Natural killer cell (primary cell): Measurements from ENCODE around the gene STYXL1. TPM values are rescaled to one million over a fixed set of nuclear protein-coding genes. Genes with fewer than 3 reads are reported as not detected.
"Not testable (repeated sequence)": the region's sequence is repeated elsewhere in the genome, so short reads cannot be mapped to it uniquely, and the experiment has no call there.

ENCODE experiments used
- ATAC-seq, 3 donors: fragments of 150-1000 bp in 2 of 3; fragments of 200-7000 bp in 1 of 3; cut with Tn5 transposase; 1 replicate in 1 of 3; 2 replicates in 2 of 3; pipeline ENCODE4 v1.10.0; 2021; ENCODE audit warnings: mild to moderate bottlenecking in 2 of 3, moderate library complexity in 2 of 3
- DNase-seq, 2 donors: peaks; one replicate each; pipeline versions ENCODE4 v3.0.0 to v3.0.0-alpha.2; 2013 to 2021; ENCODE audit warnings: mixed read lengths in 1 of 2
- H3K27ac ChIP-seq: one replicate; pipeline ENCODE4 v1.5.1; 2013; ENCODE audit warnings: mild to moderate bottlenecking, low read length
- H3K27me3 ChIP-seq: one replicate; pipeline ENCODE4 v1.6.1; 2013; ENCODE audit warnings: low read length; ENCODE audit not compliant: control insufficient read depth, insufficient read depth
- H3K36me3 ChIP-seq: one replicate; pipeline ENCODE4 v1.6.1; 2013; ENCODE audit warnings: low read length; ENCODE audit not compliant: control insufficient read depth, insufficient read depth
- H3K4me1 ChIP-seq: one replicate; pipeline ENCODE4 v1.6.1; 2013; ENCODE audit warnings: low read length; ENCODE audit not compliant: control insufficient read depth, insufficient read depth
- H3K4me3 ChIP-seq: one replicate; pipeline ENCODE4 v1.5.1; 2013; ENCODE audit warnings: low read length
- H3K9me3 ChIP-seq: one replicate; pipeline ENCODE4 v1.6.1; 2013; ENCODE audit warnings: low read length; ENCODE audit not compliant: control insufficient read depth, insufficient read depth
- H3K27ac Mint-ChIP-seq, 2 donors: one replicate each; pipeline ENCODE4 v1.8.0; 2022; ENCODE audit warnings: mild to moderate bottlenecking in 2 of 2, mixed read lengths in 2 of 2, moderate library complexity in 1 of 2
- H3K27me3 Mint-ChIP-seq, 2 donors: one replicate each; pipeline ENCODE4 v1.8.0; 2022; ENCODE audit warnings: low read depth in 2 of 2, mixed read lengths in 2 of 2
- H3K36me3 Mint-ChIP-seq: one replicate; pipeline ENCODE4 v1.8.0; 2022; ENCODE audit warnings: mixed read lengths
- H3K4me1 Mint-ChIP-seq, 2 donors: one replicate each; pipeline ENCODE4 v1.8.0; 2022; ENCODE audit warnings: mixed read lengths in 2 of 2
- H3K4me3 Mint-ChIP-seq: one replicate; pipeline ENCODE4 v1.8.0; 2022; ENCODE audit warnings: mild to moderate bottlenecking, moderate library complexity, mixed read lengths
- H3K9me3 Mint-ChIP-seq, 2 donors: one replicate each; pipeline ENCODE4 v1.8.0; 2022; ENCODE audit warnings: mixed read lengths in 2 of 2
- WGBS: methylation state at CpG from one replicate; pipeline ENCODE4 v1.1.7; 2013; ENCODE audit warnings: missing lambda C conversion rate; ENCODE audit not compliant: insufficient coverage; 5-methylcytosine and 5-hydroxymethylcytosine counted together
- intact Hi-C: fragments of 100-400 bp; cut with micrococcal nuclease; formaldehyde crosslinking; loops from one replicate; pipeline ENCODE4 v1.14.2; 2022
- total RNA-seq, 4 donors: library from RNA; stranded (reverse); fragments of 120-200 nt in 1 of 4; gene quantifications; one replicate each; pipeline versions ENCODE4 v1.2.3 to v1.2.4, GENCODE V29; 2013 to 2022
- TF ChIP-seq, protein P1 (sequence below): fragments of 200-600 bp; IDR thresholded peaks from one replicate; pipeline ENCODE4 v1.8.0; 2022; ENCODE audit warnings: antibody characterized with exemption

The STYXL1 gene
- total RNA-seq, 3 donors from 2014 or later (not counting 1 experiment from before 2014, with no cell fraction given) = 15.1 to 33.2 (median 18.8) TPM

DNA sequence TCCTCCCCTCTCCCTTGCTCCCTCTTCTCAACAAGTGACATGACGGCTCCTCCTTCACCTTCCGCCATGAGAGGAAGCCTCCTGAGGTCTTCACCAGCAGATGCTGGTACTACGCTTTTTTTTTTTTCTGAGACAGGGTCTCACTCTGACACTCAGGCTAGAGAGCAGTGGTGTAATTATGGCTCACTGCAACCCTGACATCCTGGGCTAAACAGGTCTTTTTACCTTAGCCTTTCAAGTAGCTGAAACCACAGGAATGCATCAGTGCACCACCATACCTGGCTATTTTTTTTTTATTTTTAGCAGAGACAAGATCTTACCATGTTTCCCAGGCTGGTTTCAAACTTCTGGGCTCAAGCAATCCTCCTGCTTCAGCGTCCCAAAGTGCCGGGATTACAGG, 43.7 kb upstream of the STYXL1 start:
- Histone ChIP-seq H3K27ac (no peak overlapping the region), H3K9me3 (no peaks in the 10 kb centered on the region), H3K4me1 (no peaks in the 10 kb centered on the region), H3K4me3 (no peak overlapping the region), H3K36me3 (no peaks in the 10 kb centered on the region), H3K27me3 (no peaks in the 10 kb centered on the region)
- Mint-ChIP-seq H3K36me3 (no peaks in the 10 kb centered on the region), H3K27me3 (no peaks in the 10 kb centered on the region), H3K27ac (no peak overlapping the region), H3K4me3 (no peak overlapping the region), H3K4me1 (no peaks in the 10 kb centered on the region), H3K9me3 (no peaks in the 10 kb centered on the region)
- ATAC-seq = no peak
- DNase-seq = no peak
- TF ChIP-seq, protein P1, sequence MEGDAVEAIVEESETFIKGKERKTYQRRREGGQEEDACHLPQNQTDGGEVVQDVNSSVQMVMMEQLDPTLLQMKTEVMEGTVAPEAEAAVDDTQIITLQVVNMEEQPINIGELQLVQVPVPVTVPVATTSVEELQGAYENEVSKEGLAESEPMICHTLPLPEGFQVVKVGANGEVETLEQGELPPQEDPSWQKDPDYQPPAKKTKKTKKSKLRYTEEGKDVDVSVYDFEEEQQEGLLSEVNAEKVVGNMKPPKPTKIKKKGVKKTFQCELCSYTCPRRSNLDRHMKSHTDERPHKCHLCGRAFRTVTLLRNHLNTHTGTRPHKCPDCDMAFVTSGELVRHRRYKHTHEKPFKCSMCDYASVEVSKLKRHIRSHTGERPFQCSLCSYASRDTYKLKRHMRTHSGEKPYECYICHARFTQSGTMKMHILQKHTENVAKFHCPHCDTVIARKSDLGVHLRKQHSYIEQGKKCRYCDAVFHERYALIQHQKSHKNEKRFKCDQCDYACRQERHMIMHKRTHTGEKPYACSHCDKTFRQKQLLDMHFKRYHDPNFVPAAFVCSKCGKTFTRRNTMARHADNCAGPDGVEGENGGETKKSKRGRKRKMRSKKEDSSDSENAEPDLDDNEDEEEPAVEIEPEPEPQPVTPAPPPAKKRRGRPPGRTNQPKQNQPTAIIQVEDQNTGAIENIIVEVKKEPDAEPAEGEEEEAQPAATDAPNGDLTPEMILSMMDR = no peak
- intact Hi-C loops = no loop called here
- WGBS = 88% methylated on average over 5 of the region's 5 CpGs

DNA sequence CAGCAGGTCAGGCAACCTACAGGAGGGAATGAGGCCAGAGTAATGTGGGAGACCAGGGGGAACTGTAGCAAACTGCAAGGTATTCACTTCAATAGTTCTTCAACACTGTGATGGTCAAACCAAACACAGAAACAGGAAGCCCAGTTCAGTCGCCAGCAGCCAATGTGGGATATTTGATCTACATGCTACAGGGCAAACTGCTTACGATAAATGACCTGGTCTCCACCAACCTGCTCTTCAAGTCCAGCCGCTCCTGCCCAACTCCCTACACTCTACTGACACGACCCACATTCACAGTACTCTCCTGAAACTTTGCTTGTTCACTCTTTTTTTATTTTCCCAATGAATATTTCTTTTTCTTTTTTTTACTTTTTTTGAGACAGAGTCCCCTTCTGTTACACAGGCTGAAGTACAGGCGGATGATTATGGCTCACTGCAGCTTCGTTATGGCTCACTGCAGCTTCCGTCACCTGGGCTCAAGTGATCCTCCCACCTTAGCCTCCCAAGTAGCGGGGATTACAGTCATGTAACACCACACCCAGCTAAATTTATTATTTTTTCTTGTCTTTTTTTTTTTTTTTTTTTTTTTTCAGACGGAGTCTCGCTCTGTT, 42.2 kb upstream of the STYXL1 start:
- 75% methylated on average over 10 of the region's 10 CpGs for WGBS
- Histone ChIP-seq H3K4me3 (no peak overlapping the region), H3K27me3 (no peaks in the 10 kb centered on the region), H3K9me3 (no peaks in the 10 kb centered on the region), H3K4me1 (no peaks in the 10 kb centered on the region), H3K27ac (no peak overlapping the region), H3K36me3 (no peaks in the 10 kb centered on the region)
- TF ChIP-seq, protein P1 = no peak
- Mint-ChIP-seq H3K36me3 (no peaks in the 10 kb centered on the region), H3K27me3 (no peaks in the 10 kb centered on the region), H3K4me3 (no peak overlapping the region), H3K9me3 (no peaks in the 10 kb centered on the region), H3K4me1 (no peaks in the 10 kb centered on the region), H3K27ac (no peak overlapping the region)
- ATAC-seq (no peak), DNase-seq (no peak)
- intact Hi-C loops = no loop called here

DNA sequence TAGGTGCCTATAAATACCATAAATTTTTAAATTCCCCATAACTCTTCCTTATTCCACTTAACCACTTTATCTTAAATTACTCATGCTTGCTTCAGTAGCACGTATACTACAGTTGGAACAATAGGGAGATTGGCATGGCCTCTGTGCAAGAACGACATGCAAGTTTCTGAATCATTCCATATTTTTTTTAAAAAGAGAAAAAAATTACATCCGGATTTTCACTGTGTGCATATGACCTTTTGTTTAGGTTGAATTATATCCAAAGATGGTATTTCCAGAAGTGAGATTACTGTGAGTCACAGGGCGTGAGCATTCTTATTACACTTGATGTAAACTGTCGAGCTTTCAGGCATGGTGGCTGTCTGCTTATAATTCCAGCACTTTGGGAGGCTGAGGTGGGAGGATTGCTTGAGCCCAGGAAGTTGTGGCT, 39.6 kb upstream of the STYXL1 start:
- H3K27ac Mint-ChIP-seq, H3K36me3 ChIP-seq, intact Hi-C loops, H3K4me1 Mint-ChIP-seq, H3K36me3 Mint-ChIP-seq, H3K9me3 ChIP-seq, H3K27ac ChIP-seq, H3K9me3 Mint-ChIP-seq, H3K27me3 ChIP-seq, ATAC-seq, DNase-seq, H3K4me1 ChIP-seq, H3K4me3 ChIP-seq, H3K4me3 Mint-ChIP-seq, H3K27me3 Mint-ChIP-seq: not testable (repeated sequence)
- WGBS = 79% methylated on average over 4 of the region's 5 CpGs

DNA sequence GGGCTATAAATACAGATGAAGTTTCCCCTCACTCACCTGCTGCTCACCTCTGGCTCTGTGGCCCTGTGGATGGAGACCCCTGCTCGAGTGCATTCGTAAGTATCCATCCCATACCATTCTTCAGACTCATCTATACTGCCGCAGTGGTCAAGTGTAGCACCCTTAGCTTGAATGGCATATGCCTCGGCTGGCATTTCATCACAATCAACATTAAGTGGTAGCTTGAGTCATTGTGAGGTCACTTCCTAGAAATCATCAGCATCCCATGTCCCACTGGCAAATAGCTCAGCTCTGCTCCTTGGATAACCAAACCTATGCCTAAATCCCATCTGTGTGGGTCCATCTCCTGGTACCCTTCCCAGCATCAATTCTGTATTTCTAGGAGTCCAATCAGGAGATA, 38.3 kb upstream of the STYXL1 start:
- no peak for DNase-seq
- H3K36me3 ChIP-seq = no peaks in the 10 kb centered on the region
- no peak overlapping the region for H3K27ac ChIP-seq
- H3K4me3 Mint-ChIP-seq = no peak overlapping the region
- H3K9me3 Mint-ChIP-seq = no peaks in the 10 kb centered on the region
- no peaks in the 10 kb centered on the region for H3K9me3 ChIP-seq
- no peaks in the 10 kb centered on the region for H3K27me3 ChIP-seq
- 92% methylated on average over 4 of the region's 4 CpGs for WGBS
- H3K4me1 Mint-ChIP-seq = no peaks in the 10 kb centered on the region
- no peaks in the 10 kb centered on the region for H3K36me3 Mint-ChIP-seq
- no peak overlapping the region for H3K27ac Mint-ChIP-seq
- intact Hi-C loops = no loop called here
- H3K4me3 ChIP-seq = no peak overlapping the region
- H3K4me1 ChIP-seq = no peaks in the 10 kb centered on the region
- TF ChIP-seq, protein P1 = no peak
- no peak for ATAC-seq
- H3K27me3 Mint-ChIP-seq = no peaks in the 10 kb centered on the region

DNA sequence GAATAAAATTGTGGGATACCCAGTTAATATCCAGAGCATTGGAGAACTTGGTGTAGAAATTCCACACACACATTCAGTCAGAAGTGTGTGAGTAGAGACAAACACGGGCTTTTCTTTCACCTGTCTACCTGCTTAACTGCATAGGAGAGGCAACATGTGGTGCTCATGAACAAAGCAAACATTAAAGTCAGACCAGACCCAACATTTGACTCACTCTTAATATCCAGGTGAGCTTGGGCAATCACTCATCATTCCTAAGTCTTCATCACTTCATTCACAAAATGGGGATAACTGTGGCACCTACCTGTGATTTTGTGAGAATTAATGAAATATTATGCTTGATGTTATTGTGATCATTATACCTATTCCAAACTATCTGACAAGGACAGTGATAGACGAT, 36.3 kb upstream of the STYXL1 start:
- WGBS = 89% methylated on average over 2 of the region's 2 CpGs
- intact Hi-C loops = not testable (repeated sequence)

More for the DNA sequence above, 36.3 kb upstream of the STYXL1 start:
- H3K9me3 ChIP-seq, H3K36me3 ChIP-seq, H3K4me3 ChIP-seq, H3K27ac ChIP-seq, DNase-seq, H3K4me3 Mint-ChIP-seq, H3K27me3 Mint-ChIP-seq, H3K27ac Mint-ChIP-seq, H3K27me3 ChIP-seq, H3K4me1 ChIP-seq, ATAC-seq, H3K4me1 Mint-ChIP-seq, H3K36me3 Mint-ChIP-seq, H3K9me3 Mint-ChIP-seq: not testable (repeated sequence)
